ENCODE data around the gene SLC35F5.
"Not testable (repeated sequence)": the region's sequence is repeated elsewhere in the genome, so short reads cannot be mapped to it uniquely, and the experiment has no call there.

The SLC35F5 gene

GRCh38 chr2:113755035-113755834, 1.2 kb downstream of the SLC35F5 start:
- DNase-seq (ENCODE audit: low read depth): no peak

GRCh38 chr2:113754160-113754559, 2.3 kb downstream of the SLC35F5 start:
- DNase-seq (ENCODE audit: low read depth): no peak

GRCh38 chr2:113750385-113750784, 6.1 kb downstream of the SLC35F5 start:
- no peak for DNase-seq (ENCODE audit: low read depth)

- DNase-seq (ENCODE audit: low read depth): no peak
These were observed 15.4 kb downstream of the SLC35F5 start for GRCh38 chr2:113741091-113741490.

DNA sequence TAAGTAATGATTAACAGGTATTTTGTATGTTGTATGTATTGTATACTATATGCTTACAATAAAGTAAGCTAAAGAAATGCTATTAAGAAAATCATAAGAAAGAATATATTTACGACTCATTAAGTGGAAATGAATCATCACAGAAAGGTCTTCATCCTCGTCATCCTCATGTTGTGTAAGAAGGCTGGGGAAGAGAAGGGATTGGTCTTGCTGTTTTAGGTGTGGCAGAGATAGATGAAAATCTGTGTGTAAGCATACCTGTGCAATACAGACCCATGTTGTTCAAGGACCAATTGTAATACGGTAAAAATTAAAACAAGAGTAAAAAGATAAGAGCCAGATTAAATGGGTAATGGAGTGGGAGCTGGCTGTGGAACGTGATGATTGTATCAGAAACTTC, 16.6 kb downstream of the SLC35F5 start:
- DNase-seq (ENCODE audit: low read depth): no peak

- DNase-seq (ENCODE audit: low read depth): no peak
These were observed 22.3 kb downstream of the SLC35F5 start for GRCh38 chr2:113734185-113734584.

GRCh38 chr2:113724010-113724409, 32.4 kb downstream of the SLC35F5 start:
- no peak for DNase-seq (ENCODE audit: low read depth)

GRCh38 chr2:113723411-113723810, 33.0 kb downstream of the SLC35F5 start:
- no peak for DNase-seq (ENCODE audit: low read depth)

DNA sequence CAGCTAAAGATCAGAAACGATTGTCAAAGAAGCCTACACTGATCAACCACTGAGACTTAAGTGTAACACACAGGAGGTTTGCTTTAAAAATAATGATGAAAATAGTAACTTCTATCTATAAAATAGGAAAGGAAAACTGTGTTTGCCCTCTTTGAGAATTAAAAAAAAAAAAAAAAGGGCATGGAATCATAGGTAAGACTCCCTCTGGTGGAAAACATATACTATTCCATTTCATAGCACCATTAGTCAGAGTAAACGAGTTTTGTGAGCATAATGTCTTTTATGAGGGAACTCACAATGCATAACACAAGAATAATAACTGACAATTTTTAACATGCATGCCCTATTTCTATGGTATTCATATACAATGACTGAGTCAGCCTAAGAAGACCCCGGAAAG, 36.3 kb downstream of the SLC35F5 start:
- DNase-seq (ENCODE audit: low read depth): no peak

GRCh38 chr2:113716291-113716690, 40.2 kb downstream of the SLC35F5 start:
- no peak for DNase-seq (ENCODE audit: low read depth)

DNA sequence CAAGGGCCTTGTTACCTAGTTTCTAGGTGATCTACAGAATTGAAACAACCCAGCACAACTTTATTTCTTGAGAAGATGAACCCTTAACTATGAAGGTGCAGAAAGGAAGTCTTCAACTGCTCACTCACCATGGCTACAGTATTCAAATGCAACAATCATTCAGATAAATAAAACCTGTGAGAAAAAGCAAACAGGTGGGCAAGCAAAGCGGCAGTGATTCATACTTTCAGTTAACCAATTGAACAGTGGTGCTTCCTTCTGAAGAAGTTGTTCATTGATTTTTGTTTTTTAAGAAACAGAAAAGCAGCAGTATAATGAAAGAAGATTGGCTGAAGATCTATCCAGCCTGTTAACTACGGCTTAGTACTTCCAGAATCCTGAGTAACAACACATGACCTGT, 43.5 kb downstream of the SLC35F5 start:
- DNase-seq (ENCODE audit: low read depth): no peak

- no peak for DNase-seq (ENCODE audit: low read depth)
These were observed 44.6 kb downstream of the SLC35F5 start for GRCh38 chr2:113711851-113712250.

DNA sequence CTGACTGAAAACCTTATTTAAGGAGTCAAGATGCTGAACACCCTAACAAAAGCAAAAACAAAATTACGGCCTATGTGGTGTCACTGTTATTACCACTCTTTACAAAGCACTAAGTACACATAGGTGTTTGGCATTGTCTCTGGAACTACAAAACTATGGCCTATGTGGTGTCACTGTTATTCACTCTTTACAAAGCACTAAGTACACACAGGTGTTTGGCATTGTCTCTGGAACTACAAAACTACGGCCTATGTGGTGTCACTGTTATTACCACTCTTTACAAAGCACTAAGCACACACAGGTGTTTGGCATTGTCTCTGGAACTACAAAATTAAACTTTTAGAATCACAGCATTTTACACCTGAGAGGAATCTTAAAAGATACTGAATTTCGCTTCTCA, 47.4 kb downstream of the SLC35F5 start:
- no peak for DNase-seq (ENCODE audit: low read depth)

DNA sequence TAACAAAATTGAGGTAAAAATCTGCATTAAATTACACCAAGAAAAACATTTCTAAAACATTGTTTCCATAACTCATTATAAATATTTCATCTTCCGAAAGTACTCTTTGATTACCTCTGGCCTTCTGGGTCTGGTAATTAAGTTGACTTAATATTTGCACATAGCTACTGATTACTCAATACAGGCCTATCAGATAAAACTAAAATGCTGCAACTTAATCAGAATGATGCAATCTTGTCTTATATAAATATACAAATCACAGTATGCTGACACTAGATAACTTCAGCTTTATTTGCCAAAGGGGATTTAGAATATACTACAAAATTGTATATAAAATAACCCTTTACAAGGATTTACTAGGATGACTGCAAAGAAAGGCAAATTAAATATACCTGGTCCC, 49.3 kb downstream of the SLC35F5 start:
- no peak for DNase-seq (ENCODE audit: low read depth)

GRCh38 chr2:113705982-113706523, 50.4 kb downstream of the SLC35F5 start:
- no peak for DNase-seq (ENCODE audit: low read depth)

GRCh38 chr2:113704300-113704993, 52.0 kb downstream of the SLC35F5 start:
- DNase-seq (ENCODE audit: low read depth): not testable (repeated sequence)

DNA sequence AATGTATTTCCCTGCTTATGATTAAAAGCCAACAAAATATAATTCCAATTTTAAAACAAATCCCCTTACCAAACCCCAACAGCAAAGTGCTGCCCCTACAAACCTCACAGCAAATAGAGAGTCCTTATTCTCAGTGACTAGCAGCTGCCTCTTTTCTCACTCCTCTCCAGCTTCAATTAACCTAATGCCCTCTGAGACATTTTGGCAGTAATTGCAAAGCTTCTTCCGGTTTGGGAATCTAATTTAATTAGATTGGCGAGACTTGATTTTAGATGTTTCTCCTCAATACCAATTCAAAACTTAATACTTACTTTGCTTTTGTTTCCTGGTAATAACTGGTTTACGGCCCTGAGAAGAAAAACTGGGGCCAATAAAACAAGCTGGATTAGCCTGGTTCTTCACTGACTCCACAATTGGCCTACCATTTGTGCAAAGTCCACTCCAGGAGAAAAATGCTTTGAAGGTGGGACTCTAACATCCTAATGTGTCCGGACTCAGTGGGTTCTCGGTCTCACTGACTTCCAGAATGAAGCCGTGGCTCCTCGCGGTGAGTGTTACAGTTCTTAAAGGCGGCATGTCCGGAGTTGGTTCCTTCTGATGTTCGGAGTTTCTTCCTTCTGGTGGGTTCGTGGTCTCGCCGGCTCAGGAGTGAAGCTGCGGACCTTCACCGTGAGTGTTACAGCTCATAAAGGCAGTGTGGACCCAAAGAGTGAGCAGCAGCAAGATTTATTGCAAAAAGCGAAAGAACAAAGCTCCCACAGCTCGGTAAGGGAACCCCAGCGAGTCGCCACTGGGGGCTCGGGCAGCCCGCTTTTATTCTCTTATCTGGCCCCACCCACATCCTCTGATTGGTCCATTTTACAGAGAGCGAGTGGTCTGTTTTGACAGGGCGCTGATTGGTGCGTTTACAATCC, 52.8 kb downstream of the SLC35F5 start:
- DNase-seq (ENCODE audit: low read depth): no peak

- DNase-seq (ENCODE audit: low read depth): no peak
These were observed 56.1 kb downstream of the SLC35F5 start for GRCh38 chr2:113700186-113700841.

DNA sequence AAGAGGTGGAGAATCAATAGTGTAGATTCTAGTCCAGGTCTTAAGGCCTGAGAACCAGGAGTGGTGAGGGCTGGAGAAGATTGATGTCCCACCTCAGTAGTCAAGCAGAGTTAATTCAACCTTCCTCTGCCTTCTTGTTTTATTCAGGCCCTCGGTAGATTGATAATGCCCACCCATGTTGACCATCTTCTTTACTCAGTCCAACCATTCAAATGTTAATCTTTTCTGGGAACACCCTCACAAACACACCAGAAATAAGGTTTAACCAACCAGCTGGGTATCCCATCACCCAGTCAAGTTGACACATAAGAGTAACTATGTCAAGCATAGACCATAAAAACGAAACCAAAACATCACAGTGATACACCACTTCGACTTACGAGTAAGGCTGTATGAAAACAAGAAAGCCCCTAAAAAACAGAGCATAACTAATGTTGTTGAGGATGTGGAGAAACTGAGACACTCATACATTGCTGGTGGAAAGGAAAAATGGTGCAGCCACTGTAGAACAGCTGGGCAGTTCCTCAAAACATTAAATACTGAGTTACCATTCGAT, 57.5 kb downstream of the SLC35F5 start:
- DNase-seq (ENCODE audit: low read depth): no peak

DNA sequence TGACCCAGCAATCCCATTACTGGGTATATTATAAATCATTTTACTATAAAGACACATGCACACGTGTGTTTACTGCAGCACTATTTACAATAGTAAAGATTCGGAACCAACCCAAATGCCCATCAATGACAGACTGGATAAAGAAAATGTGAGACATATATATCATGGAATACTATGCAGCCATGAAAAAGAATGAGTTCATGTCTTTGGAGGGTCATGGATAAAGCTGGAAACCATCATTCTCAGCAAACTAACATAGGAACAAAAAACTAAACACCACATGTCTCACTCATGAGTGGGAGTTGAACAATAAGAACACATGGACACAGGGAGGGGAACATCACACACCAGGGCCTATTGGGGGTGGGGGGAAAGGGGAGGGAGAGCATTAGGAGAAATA, 58.2 kb downstream of the SLC35F5 start:
- DNase-seq (ENCODE audit: low read depth): not testable (repeated sequence)

DNA sequence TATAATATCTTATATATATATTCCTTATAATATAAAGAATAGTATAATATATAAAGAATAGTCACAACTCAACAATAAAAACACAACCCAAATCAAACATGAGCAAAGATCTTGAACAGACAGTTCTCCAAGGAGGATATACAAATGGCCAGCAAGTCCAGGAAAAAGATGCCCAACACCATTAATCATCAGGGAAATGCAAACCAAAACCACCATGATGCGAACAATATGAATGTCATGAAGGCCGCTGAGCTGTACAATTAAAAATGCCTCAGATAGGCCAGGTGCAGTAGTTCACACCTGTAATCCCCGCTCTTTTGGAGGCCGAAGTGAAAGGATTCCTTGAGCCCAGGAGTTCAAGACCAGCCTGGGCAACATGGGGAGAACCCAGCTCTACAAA, 58.9 kb downstream of the SLC35F5 start:
- no peak for DNase-seq (ENCODE audit: low read depth)

Data from stimulated activated CD8-positive, alpha-beta memory T cell treated with anti-CD3 and anti-CD28 coated beads, Interleukin-15, amount 100 ng/mL, for 24 hours (primary cell).